Neural cell (in vitro differentiated cells): ENCODE data around the gene GNG12.

Source experiments
- EZH2 ChIP-seq: fragments of 200-600, 300-800 bp; shearing (Covaris generic), sonication (generic); IDR thresholded peaks from 2 replicates; pipeline ENCODE4 v1.6.1; 2014; ENCODE audit warnings: antibody characterized with exemption, low read length, borderline replicate concordance, mild to moderate bottlenecking; ENCODE audit not compliant: insufficient read depth, poor library complexity, severe bottlenecking
- POLR2AphosphoS5 ChIP-seq: IDR thresholded peaks from 2 replicates; pipeline ENCODE4 v1.6.1; 2012
- RAD21 ChIP-seq: fragments of 450-650 bp; conservative IDR thresholded peaks from 2 replicates; pipeline ENCODE4 v1.6.1; 2014; ENCODE audit warnings: antibody characterized with exemption, mild to moderate bottlenecking, moderate library complexity

DNA sequence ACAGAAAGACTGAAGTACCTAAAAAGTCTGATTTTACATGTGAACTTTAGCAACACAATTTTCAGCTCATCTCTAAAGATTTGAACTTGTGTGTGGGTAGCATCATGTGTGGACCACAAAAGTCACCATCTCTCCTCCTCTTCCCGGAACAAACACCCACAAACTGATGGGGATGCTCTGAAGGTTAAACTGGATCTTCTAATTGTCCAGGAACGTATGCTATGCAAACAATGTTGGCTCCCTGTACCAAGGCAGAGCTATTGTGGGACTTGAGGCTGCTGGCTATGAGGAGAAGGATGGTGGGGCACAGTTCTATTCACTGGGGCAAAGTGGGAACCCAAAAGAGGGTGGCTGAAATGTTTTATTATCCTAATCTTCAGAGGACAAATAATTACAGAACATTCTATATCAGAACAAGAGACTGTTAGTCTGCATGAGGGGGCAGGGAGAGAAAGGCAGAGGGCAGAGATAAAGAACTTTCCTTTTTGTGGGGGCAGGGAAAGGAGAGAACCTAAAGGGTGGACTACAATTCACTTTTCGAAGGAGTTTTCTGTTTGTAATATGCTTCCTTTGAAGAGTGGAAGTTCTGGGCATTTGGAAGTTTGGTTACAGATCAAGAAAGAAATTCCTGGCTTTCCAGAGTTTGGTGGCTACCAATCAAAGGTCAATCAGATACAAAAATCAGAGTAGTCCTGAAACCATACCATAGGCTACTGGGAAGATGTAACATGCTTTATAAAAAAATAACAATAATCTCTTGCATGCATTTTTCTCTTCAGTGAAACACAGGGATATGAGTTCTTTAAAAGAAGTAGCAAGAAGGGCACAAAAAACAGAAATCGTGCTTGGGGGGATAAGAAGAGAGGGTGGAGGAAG lies 85.4 kb downstream of the GNG12 start:
- no peak for TF ChIP-seq POLR2AphosphoS5
- TF ChIP-seq RAD21 = no peak
- no peak for TF ChIP-seq EZH2
